Activated T-cell treated with anti-CD3 and anti-CD28 coated beads for 4 hours (primary cell): ENCODE data around the gene ZDBF2.
"Not testable (repeated sequence)": the region's sequence is repeated elsewhere in the genome, so short reads cannot be mapped to it uniquely, and the experiment has no call there.

ENCODE experiments used
- DNase-seq: peaks from one replicate; pipeline ENCODE4 v3.0.0-alpha.2; 2020

The ZDBF2 gene

DNA sequence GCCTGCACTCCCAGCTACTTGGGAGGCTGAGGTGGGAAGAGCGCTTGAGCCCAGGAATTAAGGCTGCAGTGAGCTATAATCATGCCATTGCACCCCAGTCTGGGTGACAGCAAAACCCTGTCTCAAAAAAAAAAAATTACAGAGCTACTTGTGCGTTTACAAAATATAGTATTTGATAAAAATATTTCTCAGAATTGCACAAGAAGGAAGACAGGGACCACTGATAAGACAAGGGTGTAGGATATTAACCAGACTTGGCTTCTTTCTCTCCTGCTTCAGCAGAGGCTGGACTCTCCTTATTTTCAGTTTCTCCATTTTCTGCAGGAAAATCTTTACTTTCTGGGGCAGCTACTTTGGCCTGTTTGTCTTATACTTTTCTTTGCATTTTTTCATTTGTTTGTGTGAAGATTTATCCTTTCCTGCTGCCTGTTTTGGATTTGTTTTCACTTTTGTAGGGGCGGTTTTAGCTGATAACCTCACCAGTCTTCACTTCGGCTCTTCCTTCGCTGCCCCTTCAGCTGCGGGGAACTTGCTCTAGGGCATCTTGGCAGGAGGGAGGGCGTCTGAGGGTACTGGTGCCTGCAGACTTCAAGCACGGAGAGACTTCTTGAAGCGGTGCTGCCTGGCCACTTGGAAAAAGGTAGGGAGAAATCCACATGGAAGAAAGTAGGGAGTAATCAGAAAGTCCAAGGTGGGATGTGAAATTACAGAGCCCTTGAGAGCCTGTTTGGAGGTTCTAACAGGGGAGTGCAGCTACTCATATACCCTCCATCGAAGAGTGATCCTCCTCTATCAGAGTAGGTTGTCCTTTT, 14.9 kb upstream of the ZDBF2 start:
- DNase-seq = no peak

DNA sequence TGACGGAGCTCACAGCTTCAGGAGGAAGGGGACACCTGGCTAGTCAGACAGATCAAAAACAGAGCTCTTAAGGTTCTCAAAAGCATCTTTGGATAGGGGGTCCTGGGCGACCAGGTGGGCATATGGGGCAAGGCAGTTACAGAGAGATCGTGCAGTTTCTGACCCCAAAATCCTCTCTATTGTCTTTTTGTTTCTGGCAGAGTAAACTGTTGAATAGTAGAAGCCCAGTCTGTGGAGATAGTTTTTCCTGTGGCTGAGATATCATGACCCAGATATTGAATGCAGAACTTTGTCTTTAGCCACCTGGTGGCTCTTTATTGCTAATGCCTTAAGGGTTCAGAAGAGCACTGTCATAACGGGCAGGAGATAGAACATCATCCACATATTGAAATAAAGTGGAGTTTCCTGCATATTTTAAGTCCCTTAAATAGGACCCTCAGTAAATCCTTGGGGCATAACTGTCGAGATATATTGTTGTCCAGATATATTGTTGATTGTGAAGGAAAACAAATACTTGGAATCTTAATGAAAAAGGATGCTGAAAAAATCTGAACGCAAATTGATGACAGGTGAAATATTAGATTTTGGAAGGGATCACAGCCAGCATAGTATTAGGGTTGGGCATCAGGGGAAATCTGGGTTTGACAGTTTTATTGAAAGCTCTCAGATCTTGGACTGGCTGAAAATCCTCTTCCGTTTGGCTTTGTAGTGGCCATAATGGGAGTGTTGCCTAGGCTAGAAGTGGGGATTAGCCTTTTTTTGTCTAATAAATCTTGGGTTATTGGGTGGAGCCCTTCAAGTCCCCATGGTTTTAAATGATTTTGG, 14.1 kb upstream of the ZDBF2 start:
- DNase-seq = no peak

DNA sequence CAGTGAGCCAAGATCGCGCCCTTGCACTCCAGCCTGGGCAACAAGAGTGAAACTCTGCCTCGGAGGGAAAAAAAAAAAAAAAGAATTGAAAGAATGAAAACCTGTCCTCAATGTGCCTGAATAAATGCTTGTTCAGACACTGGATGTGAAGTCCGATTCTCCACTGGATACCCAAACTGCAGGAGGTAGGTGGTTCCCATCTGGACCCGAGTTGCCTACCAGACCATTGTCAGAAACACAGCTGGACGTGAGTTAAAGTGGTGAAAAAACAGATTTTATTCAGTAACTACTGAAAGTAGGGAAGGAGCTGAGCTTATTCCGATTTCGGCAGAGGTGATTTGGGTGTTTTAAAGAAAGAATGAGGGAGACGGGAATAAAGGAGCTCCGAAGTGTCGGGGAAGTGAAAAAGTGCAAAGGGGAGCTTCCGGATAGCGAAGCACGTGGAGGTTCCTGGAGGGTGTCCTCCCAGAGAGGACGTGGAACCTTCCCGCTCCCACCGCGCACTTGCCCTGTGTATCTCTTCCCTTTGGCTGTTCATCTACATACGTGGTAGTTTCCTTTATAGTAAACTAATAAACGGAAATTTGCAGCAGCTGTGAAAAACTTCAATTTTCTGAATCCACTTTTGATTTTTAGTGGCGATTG, 10.4 kb upstream of the ZDBF2 start:
- DNase-seq = no peak

DNA sequence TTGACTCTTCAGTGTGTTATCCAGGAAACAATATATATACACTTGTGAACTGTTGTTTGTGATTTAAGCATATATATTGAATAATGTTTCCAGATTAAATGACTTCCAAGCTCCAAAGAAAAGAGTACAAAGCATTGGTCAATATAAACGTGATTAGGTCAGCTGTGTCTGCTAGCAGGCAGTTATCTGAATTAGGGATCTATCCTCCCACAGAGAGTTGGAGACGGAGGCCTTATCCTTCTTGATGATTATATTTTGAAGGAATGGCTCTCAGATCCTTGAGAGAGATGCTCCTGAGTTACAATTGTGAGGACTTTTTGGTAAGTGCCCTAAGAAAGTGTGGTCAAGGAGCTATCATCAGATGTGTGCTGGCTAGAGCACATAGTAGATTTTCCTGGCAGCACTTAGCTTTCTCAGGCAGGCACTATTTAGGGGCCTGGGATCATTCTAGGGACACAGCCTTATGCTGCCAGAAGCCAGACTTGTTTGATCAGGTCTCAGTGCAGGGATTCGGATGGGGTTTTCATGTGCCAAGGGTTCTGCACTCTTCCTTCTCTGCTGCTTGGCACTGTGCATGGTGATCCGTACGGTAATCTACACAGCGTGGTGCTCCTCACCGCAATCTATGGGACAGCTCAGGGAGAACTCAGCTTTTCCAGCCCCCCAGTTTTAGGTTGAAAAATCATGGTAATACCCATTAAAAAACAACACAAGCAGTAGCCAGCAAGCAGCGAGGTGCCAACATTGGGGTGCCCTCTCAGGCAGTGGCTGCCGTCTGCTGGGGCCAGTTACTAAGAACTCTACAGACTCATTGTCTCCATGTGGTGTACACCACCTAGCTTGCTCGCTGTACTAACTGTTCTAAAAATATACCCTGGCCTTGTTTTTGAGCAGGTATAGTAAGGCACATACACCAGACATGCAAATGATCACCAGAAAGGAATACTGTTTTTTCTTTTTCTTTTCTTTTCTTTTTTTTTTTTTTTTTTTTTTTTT, 8.0 kb upstream of the ZDBF2 start:
- DNase-seq = no peak

DNA sequence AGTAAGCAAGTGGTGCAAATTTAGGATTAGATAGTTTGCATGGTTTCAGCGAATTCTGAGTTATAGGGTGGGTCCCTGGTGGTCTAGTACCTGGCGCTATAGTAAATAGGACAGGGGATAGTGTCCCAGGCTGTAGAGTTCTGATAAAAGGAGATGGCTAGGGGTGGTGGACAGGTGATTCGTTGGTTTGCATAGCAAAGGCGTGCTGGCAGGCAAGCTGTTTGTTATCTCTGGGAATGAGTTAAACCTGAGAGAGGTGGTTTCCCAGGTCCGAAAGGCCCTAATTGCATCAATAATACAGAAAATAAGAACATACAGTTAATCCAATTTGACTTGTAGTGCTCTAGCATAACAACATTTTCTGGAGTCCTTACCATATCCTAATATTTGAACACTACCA, 6.9 kb upstream of the ZDBF2 start:
- DNase-seq = no peak

DNA sequence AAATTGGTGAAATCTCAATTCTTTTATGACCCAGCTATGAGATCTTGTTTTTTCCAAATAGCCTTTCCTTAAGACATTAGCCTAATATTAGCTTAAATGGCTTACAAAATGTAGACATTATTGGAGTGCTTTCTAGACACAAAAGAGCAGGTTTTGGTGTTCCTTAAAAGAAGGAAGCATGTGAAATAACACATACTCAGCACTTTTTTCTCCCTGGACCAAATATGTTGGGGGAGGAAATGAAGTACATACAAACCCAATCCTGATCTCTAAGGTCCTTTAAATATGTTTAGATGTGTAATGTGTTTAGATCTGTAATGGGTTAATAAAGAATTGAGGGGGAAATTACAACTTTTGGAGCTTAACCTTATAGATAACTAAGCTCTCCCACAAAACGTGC, 3.4 kb upstream of the ZDBF2 start:
- no peak for DNase-seq

DNA sequence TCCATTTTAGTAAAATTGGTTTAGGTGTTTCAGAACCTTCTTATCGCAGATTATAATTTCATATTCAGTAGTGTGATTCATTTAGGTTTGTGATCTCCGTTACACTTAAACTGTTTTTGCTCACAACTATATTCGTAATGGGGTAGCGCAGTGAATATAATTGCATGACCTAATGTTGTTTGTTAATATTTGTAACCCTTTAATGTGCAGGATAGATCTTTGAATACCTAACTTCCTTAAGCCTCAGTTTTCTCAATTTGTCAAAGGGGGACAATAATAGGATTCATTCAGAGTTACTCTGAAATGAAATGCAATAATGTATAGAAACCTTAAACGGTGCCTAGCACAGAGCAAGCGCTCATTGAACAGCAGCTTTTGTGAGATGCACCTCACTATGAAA, 558 bp upstream of the ZDBF2 start:
- DNase-seq = no peak

DNA sequence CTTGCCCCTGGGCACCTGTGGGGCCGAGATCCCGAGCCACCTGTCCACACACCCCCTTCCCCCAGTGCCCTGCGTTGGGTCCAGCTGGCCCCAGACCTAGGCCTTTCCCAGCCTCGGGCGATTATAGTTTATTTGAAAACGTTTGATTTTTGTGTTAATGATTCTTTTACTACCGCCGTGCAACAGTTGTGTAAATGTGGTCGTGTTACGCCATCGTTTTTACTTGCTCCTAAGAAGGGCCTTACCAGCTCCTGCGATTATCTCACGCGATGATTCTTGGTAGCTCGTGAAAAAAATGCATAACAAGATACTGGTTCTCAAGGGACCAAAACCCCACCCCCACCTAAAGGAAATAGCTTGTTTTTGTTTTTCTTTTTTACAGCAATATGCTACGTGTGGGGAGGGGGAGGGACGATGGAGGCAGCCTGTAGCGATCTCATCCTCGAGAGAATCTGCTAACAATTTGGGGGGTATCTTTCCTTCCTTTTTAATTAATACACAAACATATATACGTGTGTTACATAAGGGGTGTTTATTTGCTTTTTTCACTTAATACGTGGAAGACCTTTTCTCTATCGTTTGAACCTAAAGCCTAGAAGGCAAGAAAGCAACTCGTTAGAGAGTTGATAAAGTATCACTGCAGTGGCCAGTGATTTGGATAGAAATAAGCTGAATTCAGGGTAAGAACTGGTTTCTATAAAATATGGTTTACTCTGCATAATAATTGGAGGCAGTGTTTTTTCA, 1.0 kb downstream of the ZDBF2 start:
- DNase-seq = no peak

DNA sequence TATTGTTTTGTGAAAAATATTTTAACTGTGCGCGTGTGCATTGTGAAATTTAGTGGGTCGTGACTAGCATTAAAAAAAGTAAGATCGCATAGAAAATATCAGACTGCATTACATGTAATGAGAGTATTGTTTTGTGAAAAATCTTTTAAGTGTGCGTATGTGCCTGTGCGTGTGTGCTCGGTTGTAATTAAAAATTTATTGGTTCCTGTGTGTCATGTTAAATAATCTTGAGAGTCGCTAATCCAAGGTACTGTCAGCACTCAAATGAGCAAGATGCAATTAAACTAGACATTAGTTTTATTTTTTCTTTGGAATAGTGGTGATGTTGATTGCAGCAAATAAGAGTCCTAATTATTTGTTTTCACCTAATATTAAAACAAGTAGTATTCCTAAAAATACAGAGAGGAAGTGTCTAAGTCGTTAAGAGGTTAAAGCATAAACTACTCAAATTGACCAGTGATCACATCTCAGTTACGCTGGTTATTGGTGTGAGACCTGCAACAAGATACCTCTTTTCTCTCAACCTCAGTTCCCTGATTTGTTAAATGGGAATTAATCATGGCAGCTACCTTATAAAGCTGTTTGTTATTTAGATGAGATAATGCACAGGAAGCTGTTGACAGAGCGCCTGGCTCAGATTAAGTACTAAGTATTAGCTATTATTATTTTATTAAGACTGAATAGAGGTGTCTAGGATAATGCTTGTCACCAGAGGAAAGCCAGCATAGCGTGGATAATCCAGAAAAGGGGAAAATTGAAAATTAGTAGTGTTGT, 1.9 kb downstream of the ZDBF2 start:
- no peak for DNase-seq

DNA sequence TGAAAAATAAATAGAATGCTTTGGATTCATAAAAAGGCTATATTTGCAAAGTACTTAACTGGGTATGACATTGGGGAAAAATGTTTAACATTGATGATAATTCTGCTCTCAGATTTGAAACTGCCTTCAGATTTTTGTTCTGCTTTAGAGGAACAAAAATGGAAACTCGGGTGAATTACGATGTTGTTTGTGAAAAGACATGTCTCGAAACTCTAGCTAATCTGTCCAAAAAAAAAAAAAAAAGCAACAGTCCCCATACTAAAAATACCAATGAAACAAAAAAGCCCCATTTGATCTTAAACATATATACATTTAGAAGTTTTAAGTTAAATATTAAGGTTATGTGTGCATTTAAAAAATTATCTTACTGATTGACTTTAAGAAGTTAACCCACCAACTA, 3.0 kb downstream of the ZDBF2 start:
- DNase-seq = no peak

DNA sequence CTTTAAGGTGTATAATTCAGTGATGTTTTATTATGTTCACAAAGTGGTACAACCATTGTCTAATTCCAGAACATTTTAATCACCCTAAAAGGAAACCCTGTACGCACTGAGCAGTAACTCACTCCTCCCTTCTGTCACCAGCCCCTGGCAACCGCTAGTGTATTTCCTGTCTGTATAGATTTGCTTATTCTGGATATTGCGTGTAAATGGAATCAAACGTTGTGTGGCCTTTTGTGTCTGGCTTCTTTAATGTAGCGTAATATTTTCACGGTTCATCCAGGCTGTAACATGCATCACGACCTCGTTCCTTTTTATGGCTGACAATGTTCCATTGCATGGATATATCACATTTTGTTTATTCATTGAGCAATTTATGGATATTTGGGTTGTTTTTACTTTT, 8.3 kb downstream of the ZDBF2 start:
- no peak for DNase-seq

DNA sequence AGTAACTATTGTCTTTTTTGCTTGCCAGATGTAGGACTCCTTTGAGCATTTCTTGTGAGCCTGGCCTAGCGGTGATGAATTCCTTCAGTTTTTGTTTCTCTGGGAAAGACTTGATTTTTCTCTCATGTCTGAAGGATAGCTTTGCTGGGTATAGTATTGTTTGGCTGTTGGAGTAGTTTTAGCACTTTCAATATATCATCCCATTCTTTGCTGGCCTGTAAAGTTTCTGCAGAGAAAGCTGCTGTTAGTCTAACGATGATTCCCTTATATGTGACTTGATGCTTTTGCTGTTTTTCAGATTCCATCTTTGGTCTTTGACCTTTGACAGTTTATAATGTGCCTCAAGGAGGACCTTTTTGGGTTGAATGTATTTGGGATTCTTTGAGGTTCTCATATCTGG, 12.7 kb downstream of the ZDBF2 start:
- DNase-seq = no peak

DNA sequence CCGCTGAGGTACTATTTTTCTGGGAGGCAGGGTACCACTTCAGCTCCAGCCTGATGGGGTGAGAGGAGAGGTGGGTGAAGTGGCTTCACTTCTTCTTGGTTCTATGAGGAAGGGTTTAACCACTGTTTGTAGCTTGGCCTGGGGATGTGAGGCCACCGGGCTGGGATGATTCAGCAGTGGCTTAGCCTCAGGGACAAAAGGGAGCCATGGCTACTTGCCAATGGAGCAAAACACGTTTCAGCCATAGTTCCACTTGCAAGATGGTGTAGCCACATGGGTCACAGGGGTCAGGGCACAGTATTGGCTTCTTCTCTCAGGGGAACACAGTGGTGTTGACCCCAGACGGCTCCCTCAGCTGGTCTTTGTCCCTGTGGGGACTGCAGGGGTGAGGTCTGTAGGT, 14.9 kb downstream of the ZDBF2 start:
- no peak for DNase-seq

DNA sequence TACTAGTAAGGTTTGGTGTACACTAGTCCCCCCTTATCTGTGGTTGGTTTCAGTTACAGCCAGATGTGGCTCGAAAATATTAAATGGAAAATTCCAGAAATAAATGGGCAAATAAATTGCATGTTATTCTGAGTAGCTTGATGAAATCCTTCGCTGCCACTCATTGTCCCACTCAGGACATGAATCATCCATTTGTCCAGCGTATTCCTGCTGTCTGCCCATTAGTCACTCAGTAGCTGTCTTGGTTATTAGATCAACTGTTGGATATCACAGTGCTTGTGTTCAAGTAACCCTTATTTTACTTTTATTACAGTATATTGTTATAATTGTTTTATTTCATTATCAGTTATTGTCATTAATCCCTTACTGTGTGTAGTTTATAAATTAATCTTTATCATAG, 21.7 kb downstream of the ZDBF2 start:
- DNase-seq = no peak

DNA sequence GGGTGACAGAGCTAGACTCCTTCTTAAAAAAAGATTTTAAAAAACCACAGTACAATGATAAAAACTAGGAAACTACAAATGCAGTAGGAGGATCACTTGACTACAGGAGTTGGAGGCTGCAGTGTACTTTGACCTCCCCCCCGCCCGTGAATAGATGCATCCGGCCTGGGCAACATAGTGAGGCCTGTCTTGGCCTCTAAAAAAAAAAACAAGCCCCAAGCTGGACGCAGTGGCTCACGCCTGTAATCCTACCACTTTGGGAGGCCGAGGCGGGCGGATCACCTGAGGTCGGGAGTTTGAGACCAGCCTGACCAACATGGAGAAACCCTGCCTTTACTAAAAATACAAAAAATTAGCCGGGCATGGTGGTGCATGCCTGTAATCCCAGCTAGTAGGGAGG, 25.1 kb downstream of the ZDBF2 start:
- not testable (repeated sequence) for DNase-seq

DNA sequence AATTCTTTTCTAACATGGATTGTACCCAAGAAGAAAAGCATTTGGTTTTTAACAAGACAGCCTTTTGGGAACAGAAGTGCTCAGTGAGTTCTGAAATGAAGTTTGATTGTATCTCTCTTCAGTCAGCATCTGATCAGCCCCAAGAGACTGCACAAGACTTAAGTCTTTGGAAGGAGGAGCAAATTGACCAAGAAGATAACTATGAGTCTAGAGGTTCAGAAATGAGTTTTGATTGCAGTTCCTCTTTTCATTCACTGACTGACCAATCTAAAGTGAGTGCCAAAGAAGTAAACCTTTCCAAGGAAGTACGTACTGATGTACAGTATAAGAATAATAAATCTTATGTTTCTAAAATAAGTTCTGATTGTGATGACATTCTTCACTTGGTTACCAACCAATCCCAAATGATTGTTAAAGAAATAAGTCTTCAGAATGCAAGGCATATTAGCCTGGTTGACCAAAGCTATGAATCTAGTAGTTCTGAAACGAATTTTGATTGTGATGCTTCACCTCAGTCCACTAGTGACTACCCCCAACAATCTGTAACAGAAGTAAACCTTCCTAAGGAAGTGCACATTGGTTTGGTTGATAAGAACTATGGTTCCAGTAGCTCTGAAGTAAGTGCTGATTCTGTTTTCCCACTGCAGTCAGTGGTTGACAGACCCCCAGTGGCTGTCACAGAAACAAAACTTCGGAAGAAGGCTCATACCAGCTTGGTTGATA, 31.2 kb downstream of the ZDBF2 start:
- no peak for DNase-seq

DNA sequence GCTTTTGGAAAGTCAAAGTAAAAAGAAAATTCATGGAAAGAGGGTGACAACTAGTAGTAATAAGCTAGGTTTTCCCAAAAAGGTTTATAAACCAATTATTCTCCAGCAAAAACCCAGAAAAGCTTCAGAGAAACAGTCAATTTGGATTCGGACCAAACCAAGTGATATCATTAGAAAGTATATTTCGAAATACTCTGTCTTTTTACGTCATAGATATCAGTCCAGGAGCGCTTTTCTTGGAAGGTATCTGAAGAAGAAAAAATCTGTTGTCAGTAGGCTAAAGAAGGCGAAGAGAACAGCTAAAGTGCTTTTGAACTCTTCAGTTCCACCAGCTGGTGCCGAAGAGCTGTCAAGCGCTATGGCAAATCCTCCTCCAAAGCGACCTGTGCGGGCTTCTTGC, 36.6 kb downstream of the ZDBF2 start:
- DNase-seq = no peak

DNA sequence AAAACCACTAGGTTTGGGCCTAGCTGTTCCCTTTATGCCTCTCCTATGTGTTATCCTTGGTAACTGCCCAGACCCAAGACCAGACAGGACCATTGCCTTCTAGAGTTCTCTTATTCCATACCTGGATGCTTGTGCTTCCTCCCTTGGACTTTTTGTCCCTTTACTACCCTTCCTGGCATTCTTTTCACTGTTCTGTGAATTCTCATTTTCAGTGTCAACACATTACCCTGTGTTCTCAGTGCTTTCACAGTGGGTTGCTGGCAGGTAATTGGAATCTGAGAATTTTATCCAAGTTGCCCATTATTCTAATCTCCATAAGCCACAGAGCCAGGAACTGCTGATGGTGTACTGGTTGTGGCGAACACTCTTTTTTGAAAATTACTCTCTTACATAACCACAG, 41.7 kb downstream of the ZDBF2 start:
- DNase-seq = no peak

DNA sequence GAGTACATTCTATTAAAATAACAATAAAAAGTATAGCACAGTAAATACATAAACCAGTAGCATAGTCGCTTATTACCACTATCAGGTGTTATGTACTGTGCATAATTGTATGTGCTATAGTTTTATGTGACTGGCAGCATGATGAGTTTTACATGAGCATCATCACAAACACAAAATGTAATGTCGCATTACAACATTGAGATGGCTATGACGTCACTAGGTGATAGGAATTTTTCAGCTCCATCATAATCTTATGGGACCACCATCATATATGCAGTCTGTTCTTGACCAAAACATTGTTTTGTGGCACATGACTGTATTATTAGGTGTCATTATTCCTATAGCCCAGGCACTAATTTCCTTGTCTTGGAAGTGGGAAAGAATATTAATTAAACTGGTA, 48.6 kb downstream of the ZDBF2 start:
- DNase-seq = no peak

DNA sequence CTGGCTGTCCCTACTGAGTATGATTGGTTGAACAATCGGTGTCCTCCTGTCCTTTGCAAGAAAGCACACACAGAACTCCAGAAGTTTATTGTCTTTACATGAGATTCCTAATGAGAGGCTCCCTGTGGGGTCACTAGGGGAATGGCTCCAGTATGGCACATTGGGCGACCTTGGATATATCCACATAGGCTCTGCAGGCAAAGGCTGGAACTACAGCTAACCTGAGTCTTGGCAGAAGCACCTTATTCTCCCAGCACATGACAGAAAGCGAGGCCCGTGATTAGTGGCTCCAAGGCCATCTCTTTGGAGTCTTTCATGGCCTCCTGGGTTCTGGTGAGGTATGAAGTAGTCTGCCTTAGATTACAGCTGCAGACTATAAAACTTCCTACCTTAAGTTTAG, 49.0 kb downstream of the ZDBF2 start:
- no peak for DNase-seq
